H1 (cell line): ENCODE data around the gene MSI1. TPM values are rescaled to one million over a fixed set of nuclear protein-coding genes. Genes with fewer than 3 reads are reported as not detected.

Experiments used
- HDAC2 ChIP-seq, 2 experiments: fragments of 300-600 bp in 1 of 2; sonication (generic) in 1 of 2; IDR thresholded peaks; 2 replicates each; pipeline ENCODE4 v1.6.1; 2011 to 2012; ENCODE audit warnings: low read depth in 2 of 2, low read length in 2 of 2, mild to moderate bottlenecking in 2 of 2, moderate library complexity in 2 of 2, borderline replicate concordance in 1 of 2, inconsistent platforms in 1 of 2
- SP1 ChIP-seq: IDR thresholded peaks from 2 replicates; pipeline ENCODE4 v1.6.1; 2011; ENCODE audit warnings: low read depth, low read length
- polyA plus RNA-seq, 7 experiments: library from polyadenylated mRNA; depleted of rRNA in 3 of 7; stranded (reverse) in 5 of 7; unstranded in 2 of 7; fragments of >200 nt in 5 of 7; fragments of 200-250 nt in 2 of 7; gene quantifications; 1 replicate in 5 of 7; 2 replicates in 1 of 7; 4 replicates in 1 of 7; pipeline versions ENCODE4 v1.2.1 to v1.2.3, GENCODE V29; 2011 to 2013; ENCODE audit warnings: missing spikeins in 2 of 7, mixed read lengths in 2 of 7
- total RNA-seq: library from RNA; stranded (reverse); fragmentation: NEBNext Ultra II Directional; extraction: Animal tissue kit (Norgen Biotek cat#: 25700); gene quantifications from 2 replicates; pipeline ENCODE4 v1.2.1, GENCODE V29; 2021

The MSI1 gene
- total and polyA plus RNA-seq, 2 of the 8 experiments (the other 6 are each of a cell fraction or from before 2014, with no cell fraction given): 13.5 to 51.9 TPM

GRCh38 chr12:120328228-120328627, 40.7 kb downstream of the MSI1 start (continued):
- TF ChIP-seq SP1 (no peak), HDAC2 (IDR thresholded peaks at IDR 0.05; ENCODE audit: borderline replicate concordance in 1 of 2, low read depth in 2 of 2, low read length in 2 of 2) (no peak)
